Measurements from ENCODE around the gene CHD9NB.
"Not testable (repeated sequence)": the region's sequence is repeated elsewhere in the genome, so short reads cannot be mapped to it uniquely, and the experiment has no call there.

DNA sequence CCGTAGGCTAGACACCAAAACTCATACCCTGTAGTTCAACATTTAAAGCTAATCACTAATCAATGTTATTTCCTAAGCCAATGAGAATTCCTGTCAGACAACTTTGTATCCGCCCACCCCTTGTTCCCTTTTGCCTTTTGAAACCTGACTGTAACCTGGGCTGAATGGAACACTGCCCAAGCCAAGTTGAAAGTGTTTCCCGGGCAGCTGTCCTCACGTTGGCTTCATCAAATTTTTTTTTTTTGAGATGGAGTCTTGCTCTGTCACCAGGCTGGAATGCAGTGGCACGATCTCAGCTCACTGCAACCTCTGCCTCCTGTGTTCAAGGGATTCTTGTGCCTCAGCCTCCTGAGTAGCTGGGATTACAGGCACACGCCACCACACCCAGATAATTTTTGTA lies 16.0 kb downstream of the CHD9NB start:
- not testable (repeated sequence) for TF ChIP-seq SREBF2 (CRISPR knock-in tag; IDR thresholded peaks at IDR 0.05); ZFP36 (IDR thresholded peaks at IDR 0.05; ENCODE audit: low read depth, low read length, partially characterized antibody); POLR2A (conservative IDR thresholded peaks at IDR 0.05); STAG1 (CRISPR knock-in tag; IDR thresholded peaks at IDR 0.05; ENCODE audit: borderline replicate concordance); SIN3A (IDR thresholded peaks at IDR 0.05; ENCODE audit: borderline replicate concordance in 2 of 2, control insufficient read depth in 1 of 2, low read depth in 2 of 2, low read length in 2 of 2)
- TF ChIP-seq, protein P1, sequence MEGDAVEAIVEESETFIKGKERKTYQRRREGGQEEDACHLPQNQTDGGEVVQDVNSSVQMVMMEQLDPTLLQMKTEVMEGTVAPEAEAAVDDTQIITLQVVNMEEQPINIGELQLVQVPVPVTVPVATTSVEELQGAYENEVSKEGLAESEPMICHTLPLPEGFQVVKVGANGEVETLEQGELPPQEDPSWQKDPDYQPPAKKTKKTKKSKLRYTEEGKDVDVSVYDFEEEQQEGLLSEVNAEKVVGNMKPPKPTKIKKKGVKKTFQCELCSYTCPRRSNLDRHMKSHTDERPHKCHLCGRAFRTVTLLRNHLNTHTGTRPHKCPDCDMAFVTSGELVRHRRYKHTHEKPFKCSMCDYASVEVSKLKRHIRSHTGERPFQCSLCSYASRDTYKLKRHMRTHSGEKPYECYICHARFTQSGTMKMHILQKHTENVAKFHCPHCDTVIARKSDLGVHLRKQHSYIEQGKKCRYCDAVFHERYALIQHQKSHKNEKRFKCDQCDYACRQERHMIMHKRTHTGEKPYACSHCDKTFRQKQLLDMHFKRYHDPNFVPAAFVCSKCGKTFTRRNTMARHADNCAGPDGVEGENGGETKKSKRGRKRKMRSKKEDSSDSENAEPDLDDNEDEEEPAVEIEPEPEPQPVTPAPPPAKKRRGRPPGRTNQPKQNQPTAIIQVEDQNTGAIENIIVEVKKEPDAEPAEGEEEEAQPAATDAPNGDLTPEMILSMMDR (IDR thresholded peaks at IDR 0.05 in 2 of 3, conservative IDR thresholded peaks at IDR 0.05 in 1 of 3; ENCODE audit: insufficient read depth in 2 of 3, low read depth in 1 of 3, low read length in 3 of 3): not testable (repeated sequence)
- TF ChIP-seq, protein P2, sequence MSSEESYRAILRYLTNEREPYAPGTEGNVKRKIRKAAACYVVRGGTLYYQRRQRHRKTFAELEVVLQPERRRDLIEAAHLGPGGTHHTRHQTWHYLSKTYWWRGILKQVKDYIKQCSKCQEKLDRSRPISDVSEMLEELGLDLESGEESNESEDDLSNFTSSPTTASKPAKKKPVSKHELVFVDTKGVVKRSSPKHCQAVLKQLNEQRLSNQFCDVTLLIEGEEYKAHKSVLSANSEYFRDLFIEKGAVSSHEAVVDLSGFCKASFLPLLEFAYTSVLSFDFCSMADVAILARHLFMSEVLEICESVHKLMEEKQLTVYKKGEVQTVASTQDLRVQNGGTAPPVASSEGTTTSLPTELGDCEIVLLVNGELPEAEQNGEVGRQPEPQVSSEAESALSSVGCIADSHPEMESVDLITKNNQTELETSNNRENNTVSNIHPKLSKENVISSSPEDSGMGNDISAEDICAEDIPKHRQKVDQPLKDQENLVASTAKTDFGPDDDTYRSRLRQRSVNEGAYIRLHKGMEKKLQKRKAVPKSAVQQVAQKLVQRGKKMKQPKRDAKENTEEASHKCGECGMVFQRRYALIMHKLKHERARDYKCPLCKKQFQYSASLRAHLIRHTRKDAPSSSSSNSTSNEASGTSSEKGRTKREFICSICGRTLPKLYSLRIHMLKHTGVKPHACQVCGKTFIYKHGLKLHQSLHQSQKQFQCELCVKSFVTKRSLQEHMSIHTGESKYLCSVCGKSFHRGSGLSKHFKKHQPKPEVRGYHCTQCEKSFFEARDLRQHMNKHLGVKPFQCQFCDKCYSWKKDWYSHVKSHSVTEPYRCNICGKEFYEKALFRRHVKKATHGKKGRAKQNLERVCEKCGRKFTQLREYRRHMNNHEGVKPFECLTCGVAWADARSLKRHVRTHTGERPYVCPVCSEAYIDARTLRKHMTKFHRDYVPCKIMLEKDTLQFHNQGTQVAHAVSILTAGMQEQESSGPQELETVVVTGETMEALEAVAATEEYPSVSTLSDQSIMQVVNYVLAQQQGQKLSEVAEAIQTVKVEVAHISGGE (CRISPR knock-in tag; IDR thresholded peaks at IDR 0.05): not testable (repeated sequence)

Measured in K562 (cell line).